Measurements from ENCODE around the gene FURIN. TPM values are rescaled to one million over a fixed set of nuclear protein-coding genes. Genes with fewer than 3 reads are reported as not detected.
"Not testable (repeated sequence)": the region's sequence is repeated elsewhere in the genome, so short reads cannot be mapped to it uniquely, and the experiment has no call there.

The FURIN gene
- total RNA-seq, 1 donor from 2014 or later = 39.8 TPM

DNA sequence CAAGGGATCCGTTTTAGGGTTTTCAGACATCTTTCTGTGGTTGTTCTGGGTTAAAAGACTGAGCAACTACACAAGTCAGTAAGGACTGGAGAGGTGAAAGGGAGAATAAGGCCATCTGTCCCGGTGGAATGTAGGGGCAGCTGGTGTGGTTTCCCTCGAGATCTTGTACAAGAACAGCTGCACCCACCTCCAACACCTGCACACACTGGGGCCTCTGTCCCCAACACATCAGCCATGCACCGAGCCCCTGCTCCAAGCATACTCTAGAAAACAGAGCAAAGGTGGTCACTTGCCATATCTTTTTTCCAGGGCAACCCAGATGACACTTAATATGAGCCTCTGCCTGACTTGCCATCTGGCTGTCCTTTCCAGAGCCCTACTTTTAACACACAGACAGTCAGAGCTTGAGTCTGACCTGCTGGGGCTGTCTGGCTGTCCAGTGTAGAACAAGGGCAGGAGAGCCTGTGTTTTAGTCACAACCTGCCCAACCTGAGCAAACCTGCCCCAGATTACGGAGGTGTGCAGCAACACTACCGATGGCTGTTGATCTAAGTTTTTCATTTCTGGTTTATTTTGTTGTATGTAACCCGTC lies 46.9 kb downstream of the FURIN start:
- DNase-seq (ENCODE audit: low read depth in 2 of 2) = no peak

DNA sequence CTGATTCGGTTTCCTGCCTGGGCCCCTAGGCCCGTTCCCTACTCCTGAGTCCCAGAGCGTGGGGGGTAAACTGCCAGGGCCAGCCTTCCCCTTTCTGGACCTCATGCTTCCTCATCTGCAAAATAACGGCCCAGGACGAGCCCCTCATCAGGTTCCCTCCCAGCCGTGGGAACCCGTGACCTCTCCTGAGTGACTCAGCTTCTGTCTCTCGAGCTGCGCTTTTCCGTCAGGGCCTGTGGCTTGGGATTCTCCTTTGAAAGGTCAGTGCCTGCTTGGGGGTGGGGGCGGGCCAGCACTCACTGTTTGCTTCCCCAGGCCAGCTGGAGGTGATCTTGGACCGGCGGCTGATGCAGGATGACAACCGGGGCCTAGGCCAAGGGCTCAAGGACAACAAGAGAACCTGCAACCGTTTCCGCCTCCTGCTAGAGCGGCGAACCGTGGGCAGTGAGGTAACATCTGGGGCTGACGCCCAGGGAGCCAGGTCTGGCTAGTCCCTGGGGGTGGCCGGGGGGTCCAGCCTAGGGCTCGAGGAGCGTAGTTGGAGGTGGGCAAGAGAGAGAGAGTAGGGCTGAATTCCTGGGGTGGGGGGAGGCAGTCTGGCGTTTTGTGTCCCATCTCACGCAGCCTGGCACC lies 47.5 kb downstream of the FURIN start:
- DNase-seq (ENCODE audit: low read depth in 2 of 2) = no peak

DNA sequence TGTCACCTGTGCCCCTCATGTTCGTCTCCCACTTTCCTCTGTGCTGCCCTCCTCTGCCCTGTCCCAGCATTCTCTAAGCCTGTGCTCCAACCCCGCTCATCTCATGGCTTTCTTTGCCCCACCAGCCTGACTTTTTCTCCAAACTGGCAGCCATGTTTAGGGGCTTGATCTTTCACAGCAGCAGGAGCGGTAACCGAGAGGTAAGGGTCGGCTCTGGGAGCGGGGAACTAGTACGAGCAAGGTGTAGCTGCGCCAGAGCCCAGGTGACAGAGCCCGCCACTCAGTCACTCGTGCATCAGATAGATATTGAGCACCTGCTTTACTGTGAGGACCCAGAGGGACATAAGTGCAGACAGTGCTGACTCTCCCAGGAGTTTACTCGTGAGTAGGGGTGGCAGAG lies 48.1 kb downstream of the FURIN start:
- no peak for DNase-seq (ENCODE audit: low read depth in 2 of 2)

DNA sequence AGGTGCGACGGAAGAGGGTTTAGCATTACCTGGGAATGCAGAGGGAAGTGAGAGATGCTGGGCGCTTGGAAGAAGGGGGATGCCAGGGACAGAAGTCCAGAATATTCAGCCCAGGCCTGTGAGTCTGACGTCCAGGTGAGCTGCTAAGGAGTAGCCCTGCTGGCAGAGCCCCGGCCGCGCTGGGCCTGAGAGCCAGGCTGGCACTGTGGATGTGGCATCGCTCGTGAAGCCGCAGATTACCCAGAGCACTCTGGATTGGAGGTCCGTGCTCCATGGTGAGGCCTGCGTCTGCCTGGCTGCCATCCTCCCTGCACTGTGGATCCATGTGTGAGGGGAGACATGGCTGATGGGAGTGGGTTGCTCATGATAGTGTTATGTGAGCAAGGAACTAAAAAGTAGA lies 49.2 kb downstream of the FURIN start:
- DNase-seq (ENCODE audit: low read depth in 2 of 2) = no peak

DNA sequence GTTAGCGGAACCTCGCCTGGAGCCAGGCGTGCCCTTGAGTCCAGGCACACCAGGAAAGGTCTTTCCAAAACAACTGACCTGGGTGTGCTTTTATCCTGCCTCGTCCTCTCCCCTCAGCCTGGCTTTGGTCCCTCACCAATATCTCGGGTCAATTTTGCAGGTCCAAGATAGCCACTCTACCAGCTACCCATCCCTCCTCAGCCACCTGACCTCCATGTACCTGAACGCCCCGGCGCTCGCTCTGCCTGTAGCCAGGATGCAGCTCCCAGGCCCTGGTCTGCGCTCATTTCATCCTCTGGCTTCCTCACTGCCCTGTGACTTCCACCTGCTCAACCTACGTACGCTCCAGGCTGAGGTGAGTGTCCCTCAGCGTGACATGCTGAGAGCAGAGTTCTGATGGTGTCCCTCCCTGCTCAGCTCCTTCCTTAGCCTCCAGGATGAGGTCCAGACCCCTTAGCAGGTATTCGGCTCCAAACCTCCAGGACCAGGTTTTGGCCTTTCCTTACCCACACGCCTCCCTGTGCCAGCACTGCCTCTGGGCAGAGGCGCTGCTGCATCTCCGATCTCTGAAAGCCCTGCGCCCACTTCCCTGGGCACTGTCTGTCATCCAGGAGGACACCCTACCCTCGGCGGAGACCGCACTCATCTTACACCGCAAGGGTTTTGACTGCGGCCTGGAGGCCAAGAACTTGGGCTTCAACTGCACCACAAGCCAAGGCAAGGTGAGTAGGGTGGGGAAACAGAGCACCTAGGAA lies 49.8 kb downstream of the FURIN start:
- no peak for DNase-seq (ENCODE audit: low read depth in 2 of 2)

DNA sequence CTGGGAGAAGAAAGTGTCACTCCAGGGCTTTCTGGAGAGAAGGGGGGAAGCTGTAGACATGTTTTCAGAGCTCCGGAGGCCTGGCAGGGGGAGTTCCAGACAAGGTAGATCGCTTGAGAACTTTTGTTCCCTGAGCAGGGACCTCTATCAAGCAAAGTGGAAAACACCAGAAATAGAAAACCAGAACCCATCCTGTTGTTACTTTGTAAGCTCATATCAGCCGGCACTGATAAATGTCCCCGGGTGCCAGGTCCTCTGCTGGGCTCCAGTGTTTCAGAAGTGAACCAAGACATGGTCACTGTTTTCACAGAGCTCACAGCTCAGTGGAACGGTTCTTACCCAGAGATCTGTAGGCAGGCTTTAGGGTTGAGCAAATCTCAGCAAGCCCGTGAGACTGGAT lies 50.4 kb downstream of the FURIN start:
- no peak for DNase-seq (ENCODE audit: low read depth in 2 of 2)

DNA sequence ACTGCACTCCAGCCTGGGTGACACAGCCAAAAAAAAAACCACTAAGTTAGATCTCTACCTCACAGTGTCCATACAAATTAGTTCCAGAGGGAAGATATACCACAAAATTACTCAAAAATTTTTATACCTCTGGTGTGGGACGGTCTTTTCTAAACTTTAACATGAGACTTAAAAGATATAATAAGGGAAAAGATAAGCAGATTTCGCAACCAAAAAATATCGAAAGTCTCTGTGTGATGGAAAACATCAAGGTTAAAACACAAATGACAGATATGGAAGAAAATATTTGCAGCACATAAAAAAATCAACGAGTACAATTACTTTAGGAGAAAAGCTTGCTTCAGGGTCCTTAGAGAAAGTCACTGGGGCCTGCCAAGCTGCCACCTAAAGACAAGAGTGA lies 53.5 kb downstream of the FURIN start:
- DNase-seq (ENCODE audit: low read depth in 2 of 2) = no peak

DNA sequence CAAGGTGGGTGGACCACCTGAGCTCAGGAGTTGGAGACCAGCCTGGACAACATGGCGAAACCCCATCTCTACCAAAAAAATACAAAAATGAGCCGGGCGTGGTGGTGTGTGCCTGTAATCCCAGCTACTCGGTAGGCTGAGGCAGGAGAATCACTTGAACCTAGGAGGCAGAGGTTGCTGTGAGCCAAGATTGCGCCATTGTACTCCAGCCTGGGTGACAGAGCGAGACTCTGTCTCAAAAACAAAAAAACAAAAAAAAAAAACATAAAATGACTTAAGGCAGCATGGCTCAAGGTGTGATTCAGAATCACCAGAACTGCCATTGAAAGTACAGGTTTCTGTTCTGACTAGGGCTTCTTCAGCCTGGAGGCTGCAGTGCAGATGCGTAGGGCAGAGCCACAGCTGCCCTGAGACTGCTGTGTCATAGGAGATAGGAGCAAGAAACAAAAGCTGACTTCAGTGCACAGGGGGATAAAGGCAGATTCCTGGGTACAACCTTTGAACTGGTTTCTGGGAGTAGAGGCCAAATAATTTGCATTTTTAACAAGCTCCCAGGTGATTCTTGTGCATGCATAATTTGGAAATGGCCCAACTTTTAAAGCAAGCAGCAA lies 54.4 kb downstream of the FURIN start:
- DNase-seq (ENCODE audit: low read depth in 2 of 2) = not testable (repeated sequence)

DNA sequence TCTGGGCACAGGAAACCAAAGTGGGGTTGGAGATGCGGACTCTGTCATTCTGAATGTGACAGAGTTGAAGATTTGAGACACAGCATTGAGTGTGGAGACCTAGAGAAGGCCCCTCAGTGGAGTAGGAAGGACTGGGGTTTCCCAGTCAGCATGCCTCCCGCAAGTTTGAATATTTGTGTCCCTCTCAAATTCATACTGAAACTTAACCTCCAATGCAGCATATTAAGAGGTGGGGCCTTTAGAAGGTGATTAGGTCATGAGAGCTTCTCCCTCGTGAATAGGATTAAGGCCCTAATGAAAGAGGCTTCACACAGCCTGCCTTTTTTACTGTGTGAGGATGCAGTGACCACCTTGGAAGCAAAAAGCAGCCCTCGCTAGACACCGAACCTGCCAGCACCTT lies 56.0 kb downstream of the FURIN start:
- no peak for DNase-seq (ENCODE audit: low read depth in 2 of 2)

DNA sequence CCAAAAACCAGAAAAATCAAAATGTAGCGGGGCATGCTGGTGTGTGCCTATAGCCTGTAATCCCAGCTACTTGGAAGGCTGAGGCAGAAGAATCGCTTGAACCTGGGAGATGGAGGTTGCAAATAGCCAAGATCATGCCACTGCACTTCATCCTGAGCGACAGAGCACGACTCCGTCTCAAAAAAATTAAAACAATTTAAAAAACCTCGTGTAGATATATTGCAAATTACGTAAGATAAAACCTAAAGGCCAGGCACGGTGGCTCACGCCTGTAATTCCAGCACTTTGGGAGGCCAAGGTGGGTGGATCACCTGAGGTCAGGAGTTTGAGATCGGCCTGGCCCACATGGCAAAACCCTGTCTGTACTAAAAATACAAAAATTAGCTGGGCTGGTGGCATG lies 58.4 kb downstream of the FURIN start:
- DNase-seq (ENCODE audit: low read depth in 2 of 2) = not testable (repeated sequence)

DNA sequence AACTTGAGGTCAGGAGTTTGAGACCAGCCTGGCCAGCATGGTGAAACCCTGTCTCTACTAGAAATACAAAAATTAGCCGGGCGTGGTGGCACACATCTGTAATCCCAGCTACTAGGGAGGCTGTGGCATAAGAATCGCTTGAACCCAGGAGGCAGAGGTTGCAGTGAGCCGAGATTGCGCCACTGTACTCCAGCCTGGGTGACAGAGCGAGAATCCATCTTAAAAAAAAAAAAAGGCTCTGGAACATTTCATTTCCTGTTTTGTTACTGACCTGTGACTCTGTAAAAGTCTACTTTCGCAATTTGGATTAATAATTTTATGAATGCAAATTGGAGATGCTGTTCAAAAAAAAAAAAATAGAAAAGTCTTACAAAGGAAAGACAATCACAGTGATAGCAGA lies 59.7 kb downstream of the FURIN start:
- not testable (repeated sequence) for DNase-seq (ENCODE audit: low read depth in 2 of 2)

DNA sequence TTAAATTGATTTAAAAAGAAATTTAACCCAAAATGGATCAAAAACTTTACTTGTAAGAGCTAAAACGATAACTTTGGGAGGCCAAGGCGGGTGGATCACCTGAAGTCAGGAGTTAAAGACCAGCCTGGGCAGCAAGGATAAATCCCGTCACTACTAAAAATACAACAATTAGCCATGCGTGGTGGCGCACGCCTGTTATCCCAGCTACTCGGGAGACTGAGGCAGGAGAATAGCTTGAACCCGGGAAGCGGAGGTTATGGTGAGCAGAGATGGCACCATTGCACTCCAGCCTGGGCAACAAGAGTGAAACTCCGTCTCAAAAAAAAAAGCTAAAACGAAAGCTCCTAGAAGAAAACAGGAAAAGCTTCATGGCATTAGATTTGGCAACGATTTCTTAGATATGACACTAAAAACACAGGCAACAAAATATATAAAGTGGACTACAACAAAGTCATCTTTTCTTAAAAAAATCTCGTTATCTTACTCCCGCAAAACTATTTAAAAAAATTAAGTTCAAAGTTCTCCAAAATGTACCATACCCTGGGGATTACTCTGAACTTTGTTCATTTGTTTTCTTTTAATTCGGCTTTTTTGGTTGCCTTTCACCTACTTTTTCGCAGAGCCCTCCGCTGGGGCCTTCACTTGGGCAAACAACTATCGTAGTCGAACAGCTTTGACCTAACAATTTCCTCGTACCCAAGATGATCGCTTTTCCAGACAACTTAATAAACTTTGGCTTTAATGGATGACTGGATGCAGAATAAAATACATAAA lies 61.0 kb downstream of the FURIN start:
- DNase-seq (ENCODE audit: low read depth in 2 of 2) = no peak

DNA sequence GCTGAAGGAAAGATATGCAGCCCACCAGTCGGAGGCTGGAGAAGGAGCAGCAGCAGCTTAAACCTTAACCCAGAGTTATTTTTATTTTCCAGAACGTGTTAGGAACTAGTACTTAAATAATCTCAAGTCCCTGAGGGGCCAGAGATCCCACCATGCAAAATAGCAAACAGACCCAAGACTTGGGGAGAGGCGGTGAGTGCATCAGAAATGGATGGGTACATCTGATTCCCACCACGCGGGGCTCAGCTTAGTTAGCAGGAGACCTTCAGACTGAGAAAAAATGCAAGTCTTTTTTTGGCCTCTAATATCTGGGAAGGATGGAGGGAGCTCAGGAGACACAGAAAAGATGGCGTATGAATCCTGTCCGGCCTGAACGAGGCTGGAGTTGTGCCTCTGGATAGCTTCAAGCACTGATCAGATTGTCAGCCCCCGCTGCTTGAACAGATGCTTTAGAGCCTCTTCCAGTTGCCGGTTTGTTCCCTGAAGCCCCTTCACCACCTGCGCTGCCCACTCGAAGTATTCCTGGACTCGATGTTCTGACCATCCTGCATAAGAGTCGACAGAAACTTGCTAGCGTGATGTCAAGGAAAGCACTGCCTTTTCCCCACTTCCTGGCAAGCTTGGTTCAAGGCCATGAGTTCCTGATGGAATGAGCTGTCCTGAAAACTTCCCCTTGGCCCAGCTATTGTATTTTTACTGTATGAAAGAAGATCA lies 62.6 kb downstream of the FURIN start:
- peak in 1 of 2 donors; percentile 51 for DNase-seq (ENCODE audit: low read depth in 2 of 2)

DNA sequence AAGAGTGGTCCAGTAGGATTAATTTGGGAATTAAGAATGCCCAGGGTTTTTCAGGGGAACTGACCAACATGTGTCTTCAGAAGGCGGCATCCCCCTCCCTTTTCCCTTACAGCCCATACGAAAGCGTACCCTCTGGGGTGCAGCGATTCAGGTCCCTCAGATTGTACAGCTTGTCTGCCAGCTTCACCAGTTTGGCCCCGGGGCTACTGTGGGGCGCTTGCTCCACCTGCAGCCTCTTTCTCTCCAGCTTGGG lies 63.1 kb downstream of the FURIN start:
- no peak for DNase-seq (ENCODE audit: low read depth in 2 of 2)

DNA sequence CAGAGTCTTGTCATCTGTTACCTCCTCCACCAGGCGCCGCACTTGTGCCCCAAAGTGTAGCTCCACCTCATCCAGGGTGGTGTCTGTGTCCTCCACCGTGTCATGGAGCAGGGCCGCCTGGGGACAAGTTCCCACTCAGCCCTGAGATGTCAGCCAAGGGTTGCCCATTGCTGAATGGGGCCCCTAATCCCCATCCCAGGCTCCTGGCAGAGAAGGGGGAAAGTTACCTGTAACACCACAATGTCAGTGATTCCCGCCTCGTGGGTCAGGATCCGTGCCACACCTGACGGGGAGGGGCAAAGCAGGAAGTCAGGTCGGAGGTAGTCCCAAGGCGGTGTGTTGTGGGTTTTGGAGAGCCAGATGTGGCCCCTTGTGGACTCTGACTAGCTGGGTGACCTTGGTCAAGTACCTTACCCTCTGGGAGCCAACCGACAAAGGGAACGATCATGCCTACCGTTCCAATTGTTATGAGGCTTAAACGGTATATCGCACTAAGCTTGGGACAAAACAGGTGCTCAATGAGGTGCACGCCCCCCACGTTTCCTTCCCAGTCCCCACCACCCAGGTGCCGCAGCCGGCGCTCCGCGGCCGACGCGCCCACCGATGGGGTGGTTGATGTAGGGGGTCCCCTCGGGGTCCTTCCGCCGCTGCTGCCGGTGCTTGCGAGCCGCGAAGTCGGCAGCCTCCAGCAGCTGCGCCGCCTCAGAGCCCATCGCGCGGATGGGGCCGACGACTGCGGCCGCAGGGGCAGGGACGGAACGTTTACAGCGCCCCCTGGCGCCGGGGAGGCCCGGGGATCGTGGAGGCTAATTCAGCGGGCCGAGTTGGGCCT lies 63.7 kb downstream of the FURIN start, which contains the start of gene HDDC3:
TSS of gene HDDC3 (minus strand) at position 722 of the 832 bp plus-strand sequence. CDS start at position 713, 9 bp downstream.
- DNase-seq (ENCODE audit: low read depth in 2 of 2) = peak; percentile 55 to 82

DNA sequence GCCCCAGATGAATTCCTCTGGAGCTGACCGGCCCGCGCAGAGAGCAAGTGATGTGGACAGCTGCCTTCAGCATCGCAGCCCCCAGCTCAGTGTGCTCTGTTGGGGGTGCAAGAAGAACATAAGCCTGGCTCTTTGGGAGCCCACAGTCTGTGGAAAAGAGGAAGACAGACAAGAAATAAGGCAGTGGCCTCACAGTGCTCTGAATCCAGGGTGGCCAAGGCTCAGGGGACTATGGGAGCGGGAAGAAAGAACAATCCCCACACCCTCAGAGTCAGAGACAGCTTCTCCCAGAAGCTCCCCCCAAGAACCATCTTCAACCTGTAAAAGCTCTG lies 64.2 kb downstream of the FURIN start:
- no peak for DNase-seq (ENCODE audit: low read depth in 2 of 2)

Measured in dermis microvascular lymphatic vessel endothelial cell (primary cell).